Stimulated activated CD8-positive, alpha-beta memory T cell treated with anti-CD3 and anti-CD28 coated beads, Interleukin-12 subunit alpha, Interleukin-12 subunit beta, amount 100 ng/mL, for 24 hours (primary cell): ENCODE measurements around the gene P2RY2.

Experiments
- DNase-seq: peaks from one replicate; pipeline ENCODE4 v3.0.0-alpha.2; 2020; ENCODE audit errors: extremely low read depth

Gene P2RY2

GRCh38 chr11:73244589-73245240 is 26.6 kb downstream of the P2RY2 start:
- DNase-seq, result no peak

GRCh38 chr11:73245461-73245860 is 27.4 kb downstream of the P2RY2 start:
- DNase-seq, result no peak

- DNase-seq, result no peak
Observed at GRCh38 chr11:73246303-73246702, 28.2 kb downstream of the P2RY2 start.

GRCh38 chr11:73248526-73249185 is 30.6 kb downstream of the P2RY2 start:
- DNase-seq, result no peak

- no peak for DNase-seq
Observed at GRCh38 chr11:73249304-73249703, 31.2 kb downstream of the P2RY2 start.

- no peak for DNase-seq
Observed at GRCh38 chr11:73249853-73250783, 32.0 kb downstream of the P2RY2 start.

- DNase-seq, result no peak
Observed at GRCh38 chr11:73252577-73253191, 34.6 kb downstream of the P2RY2 start.

GRCh38 chr11:73257342-73258103 is 39.4 kb downstream of the P2RY2 start:
- no peak for DNase-seq

- no peak for DNase-seq
Observed at GRCh38 chr11:73258104-73259035, 40.3 kb downstream of the P2RY2 start.

GRCh38 chr11:73259406-73260126 is 41.5 kb downstream of the P2RY2 start:
- no peak for DNase-seq

GRCh38 chr11:73260127-73260457 is 42.0 kb downstream of the P2RY2 start:
- no peak for DNase-seq

- no peak for DNase-seq
Observed at GRCh38 chr11:73262851-73263495, 44.9 kb downstream of the P2RY2 start.

- DNase-seq, result no peak
Observed at GRCh38 chr11:73263640-73264039, 45.6 kb downstream of the P2RY2 start.

GRCh38 chr11:73265278-73265810 is 47.3 kb downstream of the P2RY2 start:
- DNase-seq, result no peak

GRCh38 chr11:73265853-73266645 is 48.0 kb downstream of the P2RY2 start:
- no peak for DNase-seq

- DNase-seq, result no peak
Observed at GRCh38 chr11:73266646-73267020, 48.6 kb downstream of the P2RY2 start.

- no peak for DNase-seq
Observed at GRCh38 chr11:73267122-73267846, 49.2 kb downstream of the P2RY2 start.
